Uterus (tissue), 2 donors: Measurements from ENCODE around the gene SYT9.

Source experiments
- CTCF ChIP-seq, 4 experiments: fragments of 200-600 bp in 2 of 4; fragments of 450-650 bp in 2 of 4; sonication (generic) in 2 of 4; IDR thresholded peaks; one replicate each; pipeline ENCODE4 v1.5.1; 2016 to 2019; ENCODE audit warnings: antibody characterized with exemption in 4 of 4, mild to moderate bottlenecking in 2 of 4, moderate library complexity in 1 of 4
- POLR2A ChIP-seq, 2 donors: fragments of 450-650 bp; IDR thresholded peaks; one replicate each; pipeline ENCODE4 v1.6.1; 2016; ENCODE audit warnings: antibody characterized with exemption in 2 of 2, mild to moderate bottlenecking in 1 of 2, moderate library complexity in 1 of 2

DNA sequence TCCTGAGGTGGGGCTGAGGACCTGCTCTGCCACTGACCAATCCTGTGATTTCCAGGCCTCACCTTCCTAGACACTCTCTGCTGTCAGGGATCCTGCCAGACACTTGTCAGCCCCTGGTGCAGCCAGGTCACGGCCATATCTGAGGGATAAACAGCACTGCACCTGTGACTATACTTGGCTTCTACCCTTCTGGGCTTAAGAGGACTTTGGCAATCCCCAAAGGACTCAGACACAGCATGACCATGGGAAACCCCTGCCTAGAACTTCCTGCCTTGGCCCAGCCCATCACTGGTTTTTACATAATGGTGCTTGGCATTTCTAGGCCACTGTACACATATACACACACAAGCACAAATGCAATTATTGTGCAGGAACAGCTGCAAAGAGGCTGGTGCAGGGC is 222.0 kb downstream of the SYT9 start:
- TF ChIP-seq CTCF (IDR thresholded peaks at IDR 0.05), result no peak
- no peak for TF ChIP-seq POLR2A (IDR thresholded peaks at IDR 0.05)
